Measurements from ENCODE around the gene PRPF38B. TPM values are rescaled to one million over a fixed set of nuclear protein-coding genes. Genes with fewer than 3 reads are reported as not detected.
A peak's percentile ranks its signal among the peaks of the same experiment; 100 is the strongest.

Gene PRPF38B
- total and polyA plus RNA-seq, 2 of the 8 experiments (the other 6 are each of a cell fraction or from before 2014, with no cell fraction given) = 16.6 to 50.6 TPM

GRCh38 chr1:108712606-108713150 is 20.6 kb downstream of the PRPF38B start, which contains the start of gene FNDC7:
TSS of gene FNDC7 (plus strand) at chr1:108712908. CDS start at chr1:108712934, 26 bp downstream.
- H3K14ac ChIP-seq (ENCODE audit: insufficient read length) = no peak within 1 kb of the TSS
- H3K9me3 ChIP-seq (ENCODE audit: insufficient read depth in 2 of 2, low read depth in 1 of 2, low read length in 1 of 2) = no peaks in the 10 kb centered on the region
- no peak within 1 kb of the TSS for H3K27ac ChIP-seq (ENCODE audit: low read depth, low read length)
- no peak within 1 kb of the TSS for H3K9ac ChIP-seq (replicated peaks in 1 of 4; ENCODE audit: extremely low read depth in 1 of 4, low read depth in 3 of 4, low read length in 3 of 4)
- CTCF ChIA-PET (ENCODE audit: partially characterized antibody) = interaction anchor here (0.7 to 6.3 kb wide), 3 partner anchors 11 to 30 kb away, joined by 3 to 29 read pairs (median 3); partner anchors contain the start of gene PRPF38B
- no peak within 1 kb of the TSS for H3K56ac ChIP-seq (replicated peaks; ENCODE audit: insufficient read length, low read depth, low read length)
- H3K4me2 ChIP-seq (ENCODE audit: insufficient read depth in 1 of 2, low read depth in 2 of 2, low read length in 2 of 2) = no peak within 1 kb of the TSS
- no peak within 1 kb of the TSS for H2BK5ac ChIP-seq (ENCODE audit: low read depth, low read length)
- WGBS, 2 experiments (ENCODE audit: extremely low coverage in 1 of 2, insufficient coverage in 1 of 2, insufficient read length in 1 of 2, insufficient replicate concordance in 2 of 2, low coverage in 1 of 2, low lambda C conversion rate in 2 of 2, missing lambda C conversion rate in 1 of 2) = 47% methylated on average over 9 of the region's 9 CpGs; no CpG with 5 or more reads in 1 of the 2 experiments
- no peak within 1 kb of the TSS for H3K18ac ChIP-seq (ENCODE audit: extremely low read depth, low read length)
- H4K91ac ChIP-seq (replicated peaks; ENCODE audit: insufficient read length, low read length) = no peak within 1 kb of the TSS
- DNase-seq (ENCODE audit: low read depth in 1 of 2, low spot score in 2 of 2) (peak in 1 of 2 experiments; percentile 52), FAIRE-seq (peak; percentile 96)
- H4K8ac ChIP-seq (ENCODE audit: extremely low read depth, insufficient read depth, low read length) = no peak within 1 kb of the TSS
- H2BK20ac ChIP-seq (ENCODE audit: low read length) = no peak within 1 kb of the TSS
- no peak within 1 kb of the TSS for H2AK5ac ChIP-seq (ENCODE audit: low read depth, low read length)
- H2BK12ac ChIP-seq (ENCODE audit: low read depth, low read length) = no peak within 1 kb of the TSS
- H3K36me3 ChIP-seq (ENCODE audit: control insufficient read depth in 2 of 4, insufficient read depth in 4 of 4, low read length in 3 of 4) = no peaks in the 10 kb centered on the region
- no peak within 1 kb of the TSS for H3K4me3 ChIP-seq (ENCODE audit: extremely low read depth in 1 of 4, insufficient read depth in 2 of 4, low read depth in 3 of 4, low read length in 4 of 4)
- H3K23ac ChIP-seq (ENCODE audit: insufficient read length) = no peak within 1 kb of the TSS
- H3K79me1 ChIP-seq (ENCODE audit: low read depth, low read length) = no peaks in the 10 kb centered on the region
- peak within 1 kb of the TSS; percentile 70; the same call in 1 of the 2 replicates for H2AFZ ChIP-seq (ENCODE audit: low read length)
- H3K4me1 ChIP-seq (replicated peaks in 1 of 4; ENCODE audit: control insufficient read depth in 3 of 4, insufficient read depth in 4 of 4, low read length in 3 of 4) = no peaks in the 10 kb centered on the region
- no peaks in the 10 kb centered on the region for H3K23me2 ChIP-seq (ENCODE audit: low read depth, low read length)
- POLR2A ChIA-PET (ENCODE audit: partially characterized antibody) = interaction anchor here (1.1 to 2.1 kb wide), 2 partner anchors 20 to 31 kb away, joined by 4 to 13 read pairs; partner anchors contain the start of gene PRPF38B
- no peak within 1 kb of the TSS for H3K4ac ChIP-seq (replicated peaks; ENCODE audit: insufficient read length, low read depth, low read length)
- no peaks in the 10 kb centered on the region for H4K20me1 ChIP-seq (replicated peaks in 1 of 2; ENCODE audit: control insufficient read depth in 1 of 2, insufficient read depth in 2 of 2, low read length in 2 of 2)
- H4K5ac ChIP-seq (ENCODE audit: insufficient read length, low read depth, low read length) = no peak within 1 kb of the TSS
- no peak within 1 kb of the TSS for H2BK15ac ChIP-seq (ENCODE audit: low read length)
- H3K27me3 ChIP-seq (replicated peaks in 1 of 4; ENCODE audit: control insufficient read depth in 3 of 4, extremely low read depth in 1 of 4, insufficient read depth in 3 of 4, low read length in 3 of 4) = no peaks in the 10 kb centered on the region
- no peak within 1 kb of the TSS for H2BK120ac ChIP-seq (replicated peaks; ENCODE audit: low read depth, low read length)
- no peaks in the 10 kb centered on the region for H3K79me2 ChIP-seq (ENCODE audit: control insufficient read depth in 1 of 2, insufficient read depth in 2 of 2, low read length in 2 of 2)
- TF ChIP-seq POLR2AphosphoS5 (IDR thresholded peaks at IDR 0.05; ENCODE audit: low read depth, low read length) (no peak), RAD21 (IDR thresholded peaks at IDR 0.05 in 1 of 2, conservative IDR thresholded peaks at IDR 0.05 in 1 of 2; ENCODE audit: low read depth in 2 of 2, low read length in 2 of 2) (no peak), BACH1 (IDR thresholded peaks at IDR 0.05; ENCODE audit: low read length) (no peak), MAFK (IDR thresholded peaks at IDR 0.05; ENCODE audit: low read depth, low read length) (no peak), PHF8 (conservative IDR thresholded peaks at IDR 0.05; ENCODE audit: low read depth, low read length) (no peak), E2F6 (IDR thresholded peaks at IDR 0.05) (no peak), RXRA (IDR thresholded peaks at IDR 0.05; ENCODE audit: insufficient read depth, low read depth, low read length) (no peak), CHD1 (IDR thresholded peaks at IDR 0.05; ENCODE audit: low read depth, low read length) (no peak), TAF7 (optimal IDR thresholded peaks at IDR 0.05; ENCODE audit: borderline replicate concordance, low read depth, low read length) (no peak), POU5F1 (IDR thresholded peaks at IDR 0.05; ENCODE audit: low read depth, low read length) (no peak), CBX8 (IDR thresholded peaks at IDR 0.05; ENCODE audit: borderline replicate concordance, low read depth, low read length) (no peak)

Data from H1 (cell line).